GM04503 (cell line): ENCODE results near the gene RASGEF1B.

Experiments used
- DNase-seq: peaks from one replicate; pipeline ENCODE4 v3.0.0-alpha.2; 2012; ENCODE audit warnings: low read depth

Gene RASGEF1B

GRCh38 chr4:81471588-81472280 lies at the start of gene RASGEF1B:
Gene RASGEF1B, minus strand, starts transcription at chr4:81471907. Its CDS starts 12,399 bp downstream, at chr4:81459508.
- DNase-seq: no peak

- no peak for DNase-seq
Observed at GRCh38 chr4:81519856-81520255, 48.1 kb upstream of the RASGEF1B start.

- DNase-seq: no peak
Observed at GRCh38 chr4:81519427-81519773, 47.7 kb upstream of the RASGEF1B start.

GRCh38 chr4:81518762-81519426 lies 47.2 kb upstream of the RASGEF1B start:
- DNase-seq: no peak

- DNase-seq: no peak
Observed at GRCh38 chr4:81516241-81516640, 44.5 kb upstream of the RASGEF1B start.

- no peak for DNase-seq
Observed at GRCh38 chr4:81512757-81513501, 41.2 kb upstream of the RASGEF1B start.

GRCh38 chr4:81512001-81512756 lies 40.5 kb upstream of the RASGEF1B start:
- DNase-seq: no peak

- DNase-seq: no peak
Observed at GRCh38 chr4:81510643-81511178, 39.0 kb upstream of the RASGEF1B start.

- no peak for DNase-seq
Observed at GRCh38 chr4:81509822-81510221, 38.1 kb upstream of the RASGEF1B start.

GRCh38 chr4:81509191-81509590 lies 37.5 kb upstream of the RASGEF1B start:
- DNase-seq: no peak

- DNase-seq: no peak
Observed at GRCh38 chr4:81508411-81509185, 36.9 kb upstream of the RASGEF1B start.

GRCh38 chr4:81507530-81507929 lies 35.8 kb upstream of the RASGEF1B start:
- DNase-seq: no peak

- no peak for DNase-seq
Observed at GRCh38 chr4:81506731-81507130, 35.0 kb upstream of the RASGEF1B start.

GRCh38 chr4:81505726-81506125 lies 34.0 kb upstream of the RASGEF1B start:
- DNase-seq: no peak

- no peak for DNase-seq
Observed at GRCh38 chr4:81505004-81505598, 33.4 kb upstream of the RASGEF1B start.

- DNase-seq: no peak
Observed at GRCh38 chr4:81504112-81505003, 32.7 kb upstream of the RASGEF1B start.

GRCh38 chr4:81503586-81503985 lies 31.9 kb upstream of the RASGEF1B start:
- no peak for DNase-seq

- no peak for DNase-seq
Observed at GRCh38 chr4:81502564-81502963, 30.9 kb upstream of the RASGEF1B start.

- DNase-seq: no peak
Observed at GRCh38 chr4:81499840-81500239, 28.1 kb upstream of the RASGEF1B start.

GRCh38 chr4:81498551-81499099 lies 26.9 kb upstream of the RASGEF1B start:
- no peak for DNase-seq
